Tibial nerve (tissue), 3 donors: ENCODE measurements around the gene KRTAP12-2.

Source experiments
- CTCF ChIP-seq, 5 experiments: fragments of 200-600 bp in 3 of 5; fragments of 450-650 bp in 2 of 5; sonication (generic) in 3 of 5; IDR thresholded peaks; one replicate each; pipeline ENCODE4 v1.5.1; 2016 to 2019; ENCODE audit warnings: antibody characterized with exemption in 5 of 5, mild to moderate bottlenecking in 3 of 5, moderate library complexity in 2 of 5
- POLR2A ChIP-seq, 2 donors: fragments of 450-650 bp; IDR thresholded peaks; one replicate each; pipeline ENCODE4 v1.6.1; 2017; ENCODE audit warnings: antibody characterized with exemption in 2 of 2, mild to moderate bottlenecking in 2 of 2, moderate library complexity in 2 of 2

- TF ChIP-seq CTCF (IDR thresholded peaks at IDR 0.05), result no peak
- no peak for TF ChIP-seq POLR2A (IDR thresholded peaks at IDR 0.05)
Measured at GRCh38 chr21:44626673-44627143, 40.0 kb downstream of the KRTAP12-2 start, which contains the start of gene KRTAP10-9.
